B cell (primary cell): ENCODE results near the gene FOLR1. TPM values are rescaled to one million over a fixed set of nuclear protein-coding genes. Genes with fewer than 3 reads are reported as not detected.
"Not testable (repeated sequence)": the region's sequence is repeated elsewhere in the genome, so short reads cannot be mapped to it uniquely, and the experiment has no call there.

Experiments used
- ATAC-seq: fragments of 200-7000 bp; cut with Tn5 transposase; one replicate; pipeline ENCODE4 v1.10.0; 2021; ENCODE audit warnings: low read depth, mild to moderate bottlenecking, moderate number of reproducible peaks, moderate library complexity
- CTCF ChIA-PET: fragments of 350-600 bp; sonication (Branson Sonifier 250); formaldehyde crosslinking; loops from one replicate; lab custom pipeline; 2021; ENCODE audit warnings: antibody characterized with exemption, inconsistent platforms; lab: Charles Lee
- POLR2A ChIA-PET: fragments of 350-600 bp; sonication (Branson Sonifier 250); formaldehyde crosslinking; loops from one replicate; lab custom pipeline; 2021; ENCODE audit warnings: antibody characterized with exemption; lab: Charles Lee
- DNase-seq: peaks from one replicate; pipeline ENCODE4 v3.0.0; 2013
- H2AFZ ChIP-seq: 2 replicates; pipeline ENCODE4 v1.6.1; 2012; ENCODE audit warnings: mild to moderate bottlenecking, low read depth, low read length; ENCODE audit not compliant: insufficient read depth, poor library complexity, severe bottlenecking
- H3K27ac ChIP-seq, 2 donors: 1 replicate in 1 of 2; 2 replicates in 1 of 2; pipeline ENCODE4 v1.5.1; 2012 to 2013; ENCODE audit warnings: low read length in 2 of 2, mild to moderate bottlenecking in 2 of 2, moderate library complexity in 1 of 2
- H3K27me3 ChIP-seq, 4 experiments: fragments of 200-600 bp in 1 of 4; sonication (generic) in 1 of 4; replicated peaks in 1 of 4; 1 replicate in 2 of 4; 2 replicates in 2 of 4; pipeline versions ENCODE4 v1.6.1 to v1.7.0; 2013 to 2016; ENCODE audit warnings: low read length in 3 of 4, mild to moderate bottlenecking in 2 of 4, mixed read lengths in 1 of 4, moderate library complexity in 1 of 4; ENCODE audit not compliant: insufficient read depth in 4 of 4, control insufficient read depth in 3 of 4; ENCODE audit errors: control extremely low read depth in 1 of 4
- H3K36me3 ChIP-seq, 2 experiments: replicated peaks in 1 of 2; 1 replicate in 1 of 2; 2 replicates in 1 of 2; pipeline versions ENCODE4 v1.6.1 to v1.7.1; 2013; ENCODE audit warnings: low read length in 1 of 2; ENCODE audit not compliant: insufficient read depth in 2 of 2, control insufficient read depth in 1 of 2; ENCODE audit errors: control extremely low read depth in 1 of 2, extremely low read depth in 1 of 2
- H3K4me1 ChIP-seq, 2 donors: fragments of 200-600 bp in 1 of 2; sonication (generic) in 1 of 2; 1 replicate in 1 of 2; 2 replicates in 1 of 2; pipeline versions ENCODE4 v1.5.1 to v1.6.1; 2013 to 2017; ENCODE audit warnings: low read length in 2 of 2; ENCODE audit not compliant: control insufficient read depth in 2 of 2, insufficient read depth in 2 of 2
- H3K4me2 ChIP-seq: replicated peaks from 2 replicates; pipeline ENCODE3; 2012; ENCODE audit warnings: mild to moderate bottlenecking, low read depth, low read length; ENCODE audit not compliant: poor library complexity, severe bottlenecking
- H3K4me3 ChIP-seq, 5 experiments: fragments of 200-600 bp in 1 of 5; sonication (generic) in 1 of 5; 1 replicate in 3 of 5; 2 replicates in 2 of 5; pipeline versions ENCODE4 v1.5.1 to v1.7.0; 2011 to 2016; ENCODE audit warnings: low read length in 4 of 5, mild to moderate bottlenecking in 4 of 5, low read depth in 2 of 5, control low read depth in 1 of 5, moderate library complexity in 1 of 5; ENCODE audit not compliant: insufficient read depth in 1 of 5; ENCODE audit errors: control extremely low read depth in 1 of 5, extremely low read depth in 1 of 5
- H3K79me2 ChIP-seq: fragments of 200-600 bp; sonication (generic); one replicate; pipeline ENCODE4 v1.6.0; 2016; ENCODE audit warnings: low read length; ENCODE audit not compliant: control insufficient read depth, insufficient read depth
- H3K9ac ChIP-seq: fragments of 200-600 bp; sonication (generic); 2 replicates; pipeline ENCODE4 v1.6.1; 2017; ENCODE audit warnings: mild to moderate bottlenecking, low read length, moderate library complexity
- H3K9me3 ChIP-seq, 3 donors: one replicate each; pipeline versions ENCODE4 v1.6.1 to v1.7.1; 2013; ENCODE audit warnings: low read length in 2 of 3; ENCODE audit not compliant: control insufficient read depth in 2 of 3, insufficient read depth in 1 of 3; ENCODE audit errors: control extremely low read depth in 1 of 3
- H4K20me1 ChIP-seq: 2 replicates; pipeline ENCODE4 v1.6.0; 2012; ENCODE audit warnings: mild to moderate bottlenecking, low read length; ENCODE audit not compliant: insufficient read depth, control insufficient read depth, poor library complexity, severe bottlenecking
- H3K27ac Mint-ChIP-seq: one replicate; pipeline ENCODE4 v1.8.0; 2021; ENCODE audit warnings: mixed read lengths
- H3K27me3 Mint-ChIP-seq: one replicate; pipeline ENCODE4 v1.8.0; 2021; ENCODE audit warnings: mixed read lengths
- H3K4me1 Mint-ChIP-seq: one replicate; pipeline ENCODE4 v1.8.0; 2021; ENCODE audit warnings: mixed read lengths
- H3K4me3 Mint-ChIP-seq: one replicate; pipeline ENCODE4 v1.8.0; 2021; ENCODE audit warnings: mixed read lengths
- H3K9me3 Mint-ChIP-seq: one replicate; pipeline ENCODE4 v1.8.0; 2022; ENCODE audit warnings: mixed read lengths; ENCODE audit not compliant: insufficient read depth
- CTCF ChIP-seq: fragments of 200-600 bp; IDR thresholded peaks from one replicate; pipeline ENCODE4 v1.8.0; 2022; ENCODE audit warnings: antibody characterized with exemption, mild to moderate bottlenecking
- EZH2 ChIP-seq: IDR thresholded peaks from 2 replicates; pipeline ENCODE4 v1.6.1; 2012; ENCODE audit warnings: borderline replicate concordance, low read depth, mild to moderate bottlenecking, moderate library complexity, low read length; ENCODE audit not compliant: insufficient read depth, poor library complexity, severe bottlenecking
- WGBS: methylation state at CpG from one replicate; pipeline ENCODE4 v1.1.5; 2013; ENCODE audit warnings: missing lambda C conversion rate; ENCODE audit not compliant: insufficient coverage; 5-methylcytosine and 5-hydroxymethylcytosine counted together
- intact Hi-C: fragments of 100-400 bp; cut with micrococcal nuclease; formaldehyde crosslinking; loops from one replicate; pipeline ENCODE4 v1.10.0; 2022
- polyA minus RNA-seq: library from RNA; depleted of rRNA, polyadenylated mRNA; stranded (reverse); fragments of >200 nt; gene quantifications from 2 replicates; pipeline ENCODE4 v1.2.3, GENCODE V29; 2012
- polyA plus RNA-seq: library from polyadenylated mRNA; depleted of rRNA; stranded (reverse); fragments of >200 nt; gene quantifications from 2 replicates; pipeline ENCODE4 v1.2.3, GENCODE V29; 2012
- total RNA-seq, 2 donors: library from RNA; stranded (reverse); fragments of 120-200 nt in 1 of 2; gene quantifications; 1 replicate in 1 of 2; 2 replicates in 1 of 2; pipeline versions ENCODE4 v1.2.3 to v1.2.4, GENCODE V29; 2013 to 2022

The FOLR1 gene
- total RNA-seq (not detected in 2 replicates), polyA plus RNA-seq (not detected in 2 replicates), polyA minus RNA-seq (not detected in 2 replicates)
- total RNA-seq (2013): 0.05 TPM

DNA sequence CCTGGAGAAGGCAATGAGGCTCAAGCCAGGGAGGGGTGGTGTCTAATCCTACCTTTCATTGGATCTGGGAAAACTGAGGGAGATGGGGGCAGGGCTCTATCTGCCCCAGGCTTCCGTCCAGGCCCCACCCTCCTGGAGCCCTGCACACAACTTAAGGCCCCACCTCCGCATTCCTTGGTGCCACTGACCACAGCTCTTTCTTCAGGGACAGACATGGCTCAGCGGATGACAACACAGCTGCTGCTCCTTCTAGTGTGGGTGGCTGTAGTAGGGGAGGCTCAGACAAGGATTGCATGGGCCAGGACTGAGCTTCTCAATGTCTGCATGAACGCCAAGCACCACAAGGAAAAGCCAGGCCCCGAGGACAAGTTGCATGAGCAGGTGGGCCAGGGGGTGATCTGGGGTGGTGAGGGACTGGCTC, at the start of gene FOLR1:
Gene FOLR1 (plus strand): TSS at position 180 of the 421 bp plus-strand sequence. CDS start 34 bp downstream, at position 214.
- no peak within 1 kb of the TSS for H3K9ac ChIP-seq
- no peak within 1 kb of the TSS for H3K4me3 ChIP-seq
- no peak for DNase-seq
- Mint-ChIP-seq H3K4me3 (no peak within 1 kb of the TSS), H3K4me1 (no peaks in the 10 kb centered on the region), H3K27ac (no peak within 1 kb of the TSS), H3K27me3 (peaks cover 3% of the 10 kb centered on the region), H3K9me3 (no peaks in the 10 kb centered on the region)
- no peaks in the 10 kb centered on the region for H3K36me3 ChIP-seq
- H3K79me2 ChIP-seq: no peaks in the 10 kb centered on the region
- intact Hi-C loops: no loop called here
- 94% methylated on average over 3 of the region's 5 CpGs for WGBS
- TF ChIP-seq CTCF: no peak
- no peak for TF ChIP-seq EZH2
- no peak within 1 kb of the TSS for H3K4me2 ChIP-seq
- no peaks in the 10 kb centered on the region for H3K27me3 ChIP-seq
- H2AFZ ChIP-seq: no peak within 1 kb of the TSS
- CTCF ChIA-PET: no interaction called here
- POLR2A ChIA-PET: no interaction called here
- no peaks in the 10 kb centered on the region for H4K20me1 ChIP-seq
- H3K9me3 ChIP-seq: no peaks in the 10 kb centered on the region
- H3K4me1 ChIP-seq: no peaks in the 10 kb centered on the region
- H3K27ac ChIP-seq: no peak within 1 kb of the TSS
- ATAC-seq: no peak

- H3K79me2 ChIP-seq, H4K20me1 ChIP-seq, H3K4me2 ChIP-seq, H2AFZ ChIP-seq, DNase-seq, H3K4me3 ChIP-seq, H3K27ac ChIP-seq, H3K4me1 Mint-ChIP-seq, H3K4me1 ChIP-seq, H3K36me3 ChIP-seq, H3K4me3 Mint-ChIP-seq, POLR2A ChIA-PET, H3K9me3 ChIP-seq, H3K27me3 ChIP-seq, H3K27ac Mint-ChIP-seq, H3K9me3 Mint-ChIP-seq, ATAC-seq, H3K9ac ChIP-seq: not testable (repeated sequence)
- intact Hi-C loops: loop anchor here (5.0 kb wide), 1 partner anchor 40 kb away; the partner anchor contains the start of gene LAMTOR1
- CTCF ChIA-PET: interaction anchor here (1.2 to 6.1 kb wide), 4 partner anchors 107 to 165 kb away, joined by 3 to 215 read pairs (median 31); no protein-coding TSS in a partner anchor
- H3K27me3 Mint-ChIP-seq: peaks cover 19% of the 10 kb centered on the region
- WGBS: no CpG with 5 or more reads among the region's 1 CpG
Observed at GRCh38 chr11:72142543-72142942, 49.4 kb upstream of the FOLR1 start.
